Midbrain (tissue), 1 donor: ENCODE results near the gene PCDHB13.
"Not testable (repeated sequence)": the region's sequence is repeated elsewhere in the genome, so short reads cannot be mapped to it uniquely, and the experiment has no call there.

Source experiments
- DNase-seq: peaks from one replicate; lab custom pipeline; 2025; lab: John Stamatoyannopoulos, UW

PCDHB13 gene

DNA sequence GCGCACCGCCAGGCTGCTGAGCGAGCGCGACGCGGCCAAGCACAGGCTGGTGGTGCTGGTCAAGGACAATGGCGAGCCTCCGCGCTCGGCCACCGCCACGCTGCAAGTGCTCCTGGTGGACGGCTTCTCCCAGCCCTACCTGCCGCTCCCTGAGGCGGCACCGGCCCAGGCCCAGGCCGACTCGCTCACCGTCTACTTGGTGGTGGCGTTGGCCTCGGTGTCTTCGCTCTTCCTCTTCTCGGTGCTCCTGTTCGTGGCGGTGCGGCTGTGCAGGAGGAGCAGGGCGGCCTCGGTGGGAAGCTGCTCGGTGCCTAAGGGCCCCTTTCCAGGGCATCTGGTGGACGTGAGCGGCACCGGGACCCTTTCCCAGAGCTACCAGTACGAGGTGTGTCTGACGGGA lies 12.1 kb upstream of the PCDHB13 start:
- not testable (repeated sequence) for DNase-seq

DNA sequence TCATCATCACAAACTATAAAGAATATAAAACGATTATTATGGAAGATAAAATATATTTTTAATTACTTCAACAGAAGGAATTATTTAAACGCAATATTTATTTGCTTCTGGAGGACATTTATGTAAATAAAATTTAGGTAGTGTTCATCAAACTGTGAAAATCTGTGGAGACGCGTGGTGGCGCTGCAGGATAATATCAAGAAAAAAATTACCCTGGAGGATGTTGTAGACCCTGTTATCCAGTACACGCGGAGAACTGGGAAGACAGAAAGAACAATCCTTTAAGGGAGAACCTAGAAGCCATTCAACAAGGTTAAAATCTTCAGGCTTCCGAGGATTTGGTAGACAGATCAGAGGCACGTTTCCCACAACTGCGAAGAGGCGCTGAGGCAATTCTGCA lies 5.2 kb upstream of the PCDHB13 start, which contains the start of gene PCDHB12:
Gene PCDHB12, plus strand, starts transcription at position 242 of the 400 bp plus-strand sequence. CDS start 189 bp downstream, outside the sequence.
- DNase-seq = peak; percentile 4

DNA sequence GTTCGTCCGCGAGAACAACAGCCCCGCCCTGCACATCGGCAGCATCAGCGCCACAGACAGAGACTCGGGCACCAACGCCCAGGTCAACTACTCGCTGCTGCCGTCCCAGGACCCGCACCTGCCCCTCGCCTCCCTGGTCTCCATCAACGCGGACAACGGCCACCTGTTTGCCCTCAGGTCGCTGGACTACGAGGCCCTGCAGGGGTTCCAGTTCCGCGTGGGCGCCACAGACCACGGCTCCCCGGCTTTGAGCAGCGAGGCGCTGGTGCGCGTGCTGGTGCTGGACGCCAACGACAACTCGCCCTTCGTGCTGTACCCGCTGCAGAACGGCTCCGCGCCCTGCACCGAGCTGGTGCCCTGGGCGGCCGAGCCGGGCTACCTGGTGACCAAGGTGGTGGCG lies 3.4 kb upstream of the PCDHB13 start:
- DNase-seq = not testable (repeated sequence)

DNA sequence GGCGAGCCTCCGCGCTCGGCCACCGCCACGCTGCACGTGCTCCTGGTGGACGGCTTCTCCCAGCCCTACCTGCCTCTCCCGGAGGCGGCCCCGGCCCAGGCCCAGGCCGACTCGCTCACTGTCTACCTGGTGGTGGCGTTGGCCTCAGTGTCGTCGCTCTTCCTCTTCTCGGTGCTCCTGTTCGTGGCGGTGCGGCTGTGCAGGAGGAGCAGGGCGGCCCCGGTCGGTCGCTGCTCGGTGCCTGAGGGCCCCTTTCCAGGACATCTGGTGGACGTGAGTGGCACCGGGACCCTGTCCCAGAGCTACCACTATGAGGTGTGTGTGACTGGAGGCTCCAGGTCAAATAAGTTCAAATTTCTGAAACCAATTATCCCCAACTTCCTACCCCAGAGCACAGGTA lies 2.9 kb upstream of the PCDHB13 start:
- not testable (repeated sequence) for DNase-seq

DNA sequence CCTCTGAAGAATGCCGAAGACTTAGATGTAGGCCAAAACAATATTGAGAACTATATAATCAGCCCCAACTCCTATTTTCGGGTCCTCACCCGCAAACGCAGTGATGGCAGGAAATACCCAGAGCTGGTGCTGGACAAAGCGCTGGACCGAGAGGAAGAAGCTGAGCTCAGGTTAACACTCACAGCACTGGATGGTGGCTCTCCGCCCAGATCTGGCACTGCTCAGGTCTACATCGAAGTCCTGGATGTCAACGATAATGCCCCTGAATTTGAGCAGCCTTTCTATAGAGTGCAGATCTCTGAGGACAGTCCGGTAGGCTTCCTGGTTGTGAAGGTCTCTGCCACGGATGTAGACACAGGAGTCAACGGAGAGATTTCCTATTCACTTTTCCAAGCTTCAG lies 864 bp downstream of the PCDHB13 start:
- not testable (repeated sequence) for DNase-seq

DNA sequence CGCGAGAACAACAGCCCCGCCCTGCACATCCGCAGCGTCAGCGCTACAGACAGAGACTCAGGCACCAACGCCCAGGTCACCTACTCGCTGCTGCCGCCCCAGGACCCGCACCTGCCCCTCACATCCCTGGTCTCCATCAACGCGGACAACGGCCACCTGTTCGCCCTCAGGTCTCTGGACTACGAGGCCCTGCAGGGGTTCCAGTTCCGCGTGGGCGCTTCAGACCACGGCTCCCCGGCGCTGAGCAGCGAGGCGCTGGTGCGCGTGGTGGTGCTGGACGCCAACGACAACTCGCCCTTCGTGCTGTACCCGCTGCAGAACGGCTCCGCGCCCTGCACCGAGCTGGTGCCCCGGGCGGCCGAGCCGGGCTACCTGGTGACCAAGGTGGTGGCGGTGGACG lies 1.8 kb downstream of the PCDHB13 start:
- not testable (repeated sequence) for DNase-seq

DNA sequence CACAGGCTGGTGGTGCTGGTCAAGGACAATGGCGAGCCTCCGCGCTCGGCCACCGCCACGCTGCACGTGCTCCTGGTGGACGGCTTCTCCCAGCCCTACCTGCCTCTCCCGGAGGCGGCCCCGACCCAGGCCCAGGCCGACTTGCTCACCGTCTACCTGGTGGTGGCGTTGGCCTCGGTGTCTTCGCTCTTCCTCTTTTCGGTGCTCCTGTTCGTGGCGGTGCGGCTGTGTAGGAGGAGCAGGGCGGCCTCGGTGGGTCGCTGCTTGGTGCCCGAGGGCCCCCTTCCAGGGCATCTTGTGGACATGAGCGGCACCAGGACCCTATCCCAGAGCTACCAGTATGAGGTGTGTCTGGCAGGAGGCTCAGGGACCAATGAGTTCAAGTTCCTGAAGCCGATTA lies 2.3 kb downstream of the PCDHB13 start:
- not testable (repeated sequence) for DNase-seq

DNA sequence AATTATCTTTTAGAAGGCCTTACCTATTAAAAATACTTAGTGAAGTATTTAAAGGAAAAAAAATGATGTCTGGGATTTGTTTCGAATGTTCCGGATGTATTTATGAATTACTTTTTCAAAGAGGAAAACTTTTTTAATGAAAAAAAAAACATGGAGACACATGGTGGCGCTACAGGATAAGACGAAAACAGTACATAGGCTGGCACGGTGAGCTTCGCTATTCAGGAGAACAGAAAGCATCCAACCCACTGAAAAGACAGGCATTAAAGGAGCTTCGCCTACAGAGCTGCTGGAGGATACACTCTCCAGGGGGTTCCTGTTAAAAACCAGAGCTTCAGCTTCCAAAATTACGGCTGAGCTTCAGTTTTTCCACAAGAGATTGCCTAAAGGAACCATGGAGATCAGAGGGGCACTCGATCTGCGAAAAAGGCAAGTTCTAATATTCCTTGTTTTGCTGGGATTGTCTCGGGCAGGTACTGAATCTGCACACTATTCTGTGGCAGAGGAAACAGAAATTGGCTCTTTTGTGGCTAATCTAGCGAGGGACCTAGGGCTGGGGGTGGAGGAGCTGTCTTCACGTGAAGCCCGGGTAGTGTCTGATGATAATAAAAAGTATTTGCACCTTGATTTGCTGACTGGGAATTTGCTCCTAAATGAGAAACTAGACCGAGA lies 9.5 kb downstream of the PCDHB13 start, which contains the start of gene PCDHB14:
Gene PCDHB14, plus strand, starts transcription at position 232 of the 672 bp plus-strand sequence. Its CDS starts 163 bp downstream, at position 395.
- DNase-seq = peak; percentile 7

DNA sequence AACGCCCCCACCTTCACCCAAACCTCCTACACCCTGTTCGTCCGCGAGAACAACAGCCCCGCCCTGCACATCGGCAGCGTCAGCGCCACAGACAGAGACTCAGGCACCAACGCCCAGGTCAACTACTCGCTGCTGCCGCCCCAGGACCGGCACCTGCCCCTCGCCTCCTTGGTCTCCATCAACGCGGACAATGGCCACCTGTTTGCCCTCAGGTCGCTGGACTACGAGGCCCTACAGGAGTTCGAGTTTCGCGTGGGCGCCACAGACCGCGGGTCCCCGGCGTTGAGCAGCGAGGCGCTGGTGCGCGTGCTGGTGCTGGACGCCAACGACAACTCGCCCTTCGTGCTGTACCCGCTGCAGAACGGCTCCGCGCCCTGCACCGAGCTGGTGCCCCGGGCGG lies 11.1 kb downstream of the PCDHB13 start:
- not testable (repeated sequence) for DNase-seq

DNA sequence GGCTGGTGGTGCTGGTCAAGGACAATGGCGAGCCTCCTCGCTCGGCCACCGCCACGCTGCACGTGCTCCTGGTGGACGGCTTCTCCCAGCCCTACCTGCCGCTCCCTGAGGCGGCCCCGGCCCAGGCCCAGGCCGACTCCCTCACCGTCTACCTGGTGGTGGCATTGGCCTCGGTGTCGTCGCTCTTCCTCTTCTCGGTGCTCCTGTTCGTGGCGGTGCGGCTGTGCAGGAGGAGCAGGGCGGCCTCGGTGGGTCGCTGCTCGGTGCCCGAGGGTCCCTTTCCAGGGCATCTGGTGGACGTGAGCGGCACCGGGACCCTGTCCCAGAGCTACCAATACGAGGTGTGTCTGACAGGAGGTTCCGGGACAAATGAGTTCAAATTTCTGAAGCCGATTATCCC lies 11.7 kb downstream of the PCDHB13 start:
- not testable (repeated sequence) for DNase-seq

DNA sequence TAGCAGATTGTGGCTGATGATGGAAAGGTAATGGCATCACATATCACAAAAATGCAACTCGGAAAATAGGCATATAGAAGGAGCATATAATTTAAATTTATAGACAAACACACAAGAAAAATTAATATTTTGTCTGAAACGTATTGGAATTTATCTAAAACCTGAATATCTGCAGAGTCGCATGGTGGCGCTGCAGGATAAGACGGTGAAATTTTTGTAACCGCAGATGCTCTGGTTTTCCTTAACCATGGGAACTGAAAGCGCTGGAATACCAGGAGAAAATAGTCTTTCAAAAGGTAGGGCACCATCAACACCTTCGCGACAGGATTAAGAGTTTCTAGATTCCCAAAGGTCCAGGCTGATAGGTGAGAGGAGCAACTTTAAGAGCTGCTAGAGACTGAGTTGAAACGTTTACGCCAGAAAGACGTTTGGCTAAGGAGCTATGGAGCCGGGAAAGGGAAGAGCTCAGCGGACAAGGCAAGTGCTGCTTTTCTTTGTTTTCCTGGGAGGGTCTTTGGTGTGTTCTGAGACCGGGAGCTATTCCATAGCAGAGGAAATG lies 20.5 kb downstream of the PCDHB13 start:
- DNase-seq = no peak

DNA sequence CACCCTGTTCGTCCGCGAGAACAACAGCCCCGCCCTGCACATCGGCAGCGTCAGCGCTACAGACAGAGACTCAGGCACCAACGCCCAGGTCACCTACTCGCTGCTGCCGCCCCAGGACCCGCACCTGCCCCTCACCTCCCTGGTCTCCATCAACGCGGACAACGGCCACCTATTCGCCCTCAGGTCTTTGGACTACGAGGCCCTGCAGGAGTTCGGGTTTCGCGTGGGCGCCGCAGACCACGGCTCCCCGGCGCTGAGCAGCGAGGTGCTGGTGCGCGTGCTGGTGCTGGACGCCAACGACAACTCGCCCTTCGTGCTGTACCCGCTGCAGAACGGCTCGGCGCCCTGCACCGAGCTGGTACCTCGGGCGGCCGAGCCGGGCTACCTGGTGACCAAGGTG lies 22.2 kb downstream of the PCDHB13 start:
- DNase-seq = not testable (repeated sequence)

DNA sequence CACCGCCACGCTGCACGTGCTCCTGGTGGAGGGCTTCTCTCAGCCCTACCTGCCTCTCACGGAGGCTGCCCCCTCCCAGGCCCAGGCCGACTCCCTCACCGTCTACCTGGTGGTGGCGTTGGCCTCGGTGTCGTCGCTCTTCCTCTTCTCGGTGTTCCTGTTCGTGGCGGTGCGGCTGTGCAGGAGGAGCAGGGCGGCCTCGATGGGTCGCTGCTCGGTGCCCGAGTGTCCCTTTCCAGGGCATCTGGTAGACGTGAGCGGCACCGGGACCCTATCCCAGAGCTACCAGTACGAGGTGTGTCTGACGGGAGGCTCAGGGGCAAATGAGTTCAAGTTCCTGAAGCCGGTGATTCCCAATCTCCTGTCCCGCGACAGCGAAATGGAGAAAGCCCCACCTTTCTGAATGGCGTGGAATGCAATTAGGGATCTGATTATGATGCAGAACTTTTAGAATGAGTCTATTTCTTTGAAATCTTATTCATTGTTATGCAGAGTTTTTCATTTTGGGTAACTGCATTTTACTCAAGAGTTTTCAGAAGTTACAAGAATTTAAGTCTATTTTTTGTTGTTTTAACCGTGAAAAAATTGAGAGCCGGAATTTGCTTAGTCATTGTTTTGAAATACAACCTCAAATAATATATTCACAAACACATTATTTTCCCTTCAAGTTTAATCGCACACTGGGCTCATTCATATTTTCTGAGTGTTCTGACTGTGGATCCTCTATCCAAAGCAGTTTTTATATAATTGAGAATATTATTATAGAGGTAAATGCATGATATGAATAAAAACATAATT lies 23.0 kb downstream of the PCDHB13 start:
- DNase-seq = no peak

DNA sequence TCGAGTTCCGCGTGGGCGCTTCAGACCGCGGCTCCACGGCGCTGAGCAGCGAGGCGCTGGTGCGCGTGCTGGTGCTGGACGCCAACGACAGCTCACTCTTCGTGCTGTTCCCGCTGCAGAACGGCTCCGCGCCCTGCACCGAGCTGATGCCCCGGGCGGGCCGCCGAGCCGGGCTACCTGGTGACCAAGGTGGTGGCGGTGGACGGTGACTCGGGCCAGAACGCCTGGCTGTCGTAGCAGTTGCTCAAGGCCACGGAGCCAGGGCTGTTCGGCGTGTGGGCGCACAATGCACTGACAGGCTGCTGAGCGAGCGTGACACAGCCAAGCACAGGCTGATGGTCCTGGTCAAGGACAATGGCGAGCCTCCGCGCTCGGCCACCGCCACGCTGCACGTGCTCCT lies 27.8 kb downstream of the PCDHB13 start:
- no peak for DNase-seq

DNA sequence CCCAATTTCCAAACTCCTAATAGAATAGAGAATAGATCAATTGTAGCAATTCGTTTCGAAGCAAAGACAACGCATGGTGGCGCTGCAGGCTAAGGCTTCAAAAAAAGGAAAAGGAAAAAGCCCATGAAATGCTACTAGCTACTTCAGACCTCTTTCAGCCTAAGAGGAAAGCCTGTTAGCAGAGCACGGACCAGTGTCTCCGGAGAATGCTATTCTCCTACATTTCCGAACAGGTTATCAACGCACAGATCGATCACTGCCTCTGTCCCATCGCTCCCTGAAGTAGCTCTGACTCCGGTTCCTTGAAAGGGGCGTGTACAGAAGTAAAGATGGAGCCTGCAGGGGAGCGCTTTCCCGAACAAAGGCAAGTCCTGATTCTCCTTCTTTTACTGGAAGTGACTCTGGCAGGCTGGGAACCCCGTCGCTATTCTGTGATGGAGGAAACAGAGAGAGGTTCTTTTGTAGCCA lies 31.6 kb downstream of the PCDHB13 start, which contains the start of gene PCDHB15:
Gene PCDHB15, plus strand, starts transcription at position 146 of the 468 bp plus-strand sequence. Its CDS starts 184 bp downstream, at position 330.
- peak; percentile 11 for DNase-seq

DNA sequence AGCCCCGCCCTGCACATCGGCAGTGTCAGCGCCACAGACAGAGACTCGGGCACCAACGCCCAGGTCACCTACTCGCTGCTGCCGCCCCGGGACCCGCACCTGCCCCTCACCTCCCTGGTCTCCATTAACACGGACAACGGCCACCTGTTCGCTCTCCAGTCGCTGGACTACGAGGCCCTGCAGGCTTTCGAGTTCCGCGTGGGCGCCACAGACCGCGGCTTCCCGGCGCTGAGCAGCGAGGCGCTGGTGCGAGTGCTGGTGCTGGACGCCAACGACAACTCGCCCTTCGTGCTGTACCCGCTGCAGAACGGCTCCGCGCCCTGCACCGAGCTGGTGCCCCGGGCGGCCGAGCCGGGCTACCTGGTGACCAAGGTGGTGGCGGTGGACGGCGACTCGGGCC lies 33.3 kb downstream of the PCDHB13 start:
- not testable (repeated sequence) for DNase-seq

DNA sequence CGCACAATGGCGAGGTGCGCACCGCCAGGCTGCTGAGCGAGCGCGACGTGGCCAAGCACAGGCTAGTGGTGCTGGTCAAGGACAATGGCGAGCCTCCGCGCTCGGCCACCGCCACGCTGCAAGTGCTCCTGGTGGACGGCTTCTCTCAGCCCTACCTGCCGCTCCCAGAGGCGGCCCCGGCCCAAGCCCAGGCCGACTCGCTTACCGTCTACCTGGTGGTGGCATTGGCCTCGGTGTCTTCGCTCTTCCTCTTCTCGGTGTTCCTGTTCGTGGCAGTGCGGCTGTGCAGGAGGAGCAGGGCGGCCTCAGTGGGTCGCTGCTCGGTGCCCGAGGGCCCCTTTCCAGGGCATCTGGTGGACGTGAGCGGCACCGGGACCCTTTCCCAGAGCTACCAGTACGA lies 33.7 kb downstream of the PCDHB13 start:
- DNase-seq = not testable (repeated sequence)

DNA sequence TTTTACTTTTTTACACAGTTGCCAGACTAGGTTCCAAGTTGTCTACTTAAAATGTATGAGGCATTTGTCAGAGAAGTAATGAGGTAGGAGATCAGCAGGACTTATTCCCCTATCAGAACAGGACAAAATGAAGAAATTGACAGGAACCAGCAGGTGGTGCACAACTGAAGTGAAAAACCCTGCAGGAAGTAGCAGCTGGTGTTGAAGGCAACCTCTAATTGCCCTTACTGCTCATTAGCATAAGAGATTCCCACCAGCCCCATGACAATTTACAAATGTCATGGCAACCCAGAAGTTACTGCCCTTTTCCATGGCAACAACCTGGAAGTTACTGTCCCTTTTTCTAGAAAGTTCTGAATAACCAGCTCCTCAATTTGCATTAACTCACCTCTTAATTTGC lies 36.9 kb downstream of the PCDHB13 start:
- DNase-seq = no peak

DNA sequence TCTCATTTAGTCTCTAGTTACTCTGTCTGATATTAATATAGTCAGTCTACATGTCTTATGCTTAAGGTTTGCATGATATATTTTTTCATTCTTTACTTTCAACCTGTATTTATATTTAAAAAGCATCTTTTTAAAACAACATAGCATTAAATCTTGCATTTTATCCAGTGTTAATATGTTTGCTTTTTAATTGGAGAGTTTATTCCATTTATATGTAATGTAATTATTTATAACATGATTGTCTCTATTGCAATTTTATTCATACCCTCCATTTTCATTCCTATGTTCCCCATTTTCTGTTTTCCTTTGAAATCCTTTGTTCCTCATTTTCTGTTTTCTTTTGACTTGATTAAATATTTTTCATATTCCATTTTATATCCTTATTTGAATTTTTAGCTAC lies 44.7 kb downstream of the PCDHB13 start:
- no peak for DNase-seq

DNA sequence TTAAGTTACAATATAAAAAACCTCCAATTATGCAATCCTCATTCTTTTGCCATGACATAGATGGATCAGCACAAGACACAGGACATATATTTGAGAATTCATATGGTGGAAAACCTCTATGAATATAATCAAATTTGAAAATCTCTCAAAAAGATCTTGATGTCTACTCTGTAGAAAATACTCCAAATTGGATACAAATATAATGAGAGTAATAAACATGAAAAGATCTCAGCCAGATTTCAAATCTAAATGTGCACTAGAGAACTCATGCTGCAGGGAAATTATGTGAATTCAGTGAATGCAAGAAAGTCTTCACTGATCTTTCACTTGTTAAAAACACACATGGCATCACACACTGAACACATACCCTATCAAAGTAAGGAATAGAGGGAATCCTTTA lies 45.2 kb downstream of the PCDHB13 start:
- DNase-seq = no peak

DNA sequence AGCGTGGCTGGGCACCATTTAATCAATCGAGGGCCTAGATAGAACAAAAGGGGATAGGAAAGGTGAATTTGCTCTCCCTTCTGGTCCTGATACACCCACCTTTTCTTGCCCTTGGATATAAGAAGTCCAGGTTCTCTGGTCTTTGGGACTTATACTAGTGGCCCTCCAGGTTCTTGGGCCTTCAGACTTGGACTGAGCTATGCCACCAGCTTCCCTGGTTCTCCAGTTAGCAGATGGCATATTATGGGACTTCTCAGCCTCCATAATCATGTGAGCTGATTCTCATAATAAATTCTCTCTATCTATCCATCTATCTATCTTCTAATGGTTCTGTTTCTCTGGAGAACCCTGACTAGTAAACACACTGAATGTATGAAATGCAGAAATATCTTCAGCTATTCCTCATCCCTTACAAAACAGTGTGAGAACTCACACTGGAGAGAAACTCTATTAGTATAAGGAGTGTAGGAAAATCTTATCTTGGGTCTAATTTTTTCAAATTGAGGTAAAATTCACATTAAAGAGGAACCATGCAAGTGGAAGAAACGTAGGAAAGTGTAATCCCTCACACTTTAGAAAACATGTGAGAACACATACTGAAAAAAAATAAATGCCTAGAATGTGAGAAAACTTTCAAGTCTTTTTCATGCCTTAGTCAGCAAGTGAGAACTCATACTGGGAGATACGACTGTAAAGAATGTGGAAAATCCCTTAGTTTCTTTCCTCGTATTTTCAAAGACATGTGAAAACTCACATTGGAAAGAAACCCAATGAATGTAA lies 46.9 kb downstream of the PCDHB13 start:
- DNase-seq = no peak

DNA sequence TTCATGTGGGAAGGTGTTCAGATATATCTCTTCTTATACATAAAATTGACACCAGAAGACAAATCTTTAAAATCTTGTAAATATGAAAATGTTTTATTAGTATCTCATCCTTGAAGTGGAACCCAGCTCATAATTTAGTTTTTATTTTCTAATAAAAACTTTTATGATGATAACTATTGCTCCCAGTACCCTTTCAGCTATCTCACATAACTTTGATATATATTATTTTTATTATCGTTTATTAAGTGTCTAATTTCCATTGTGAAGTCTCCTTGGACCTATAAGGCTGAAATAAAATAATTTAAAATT lies 47.5 kb downstream of the PCDHB13 start:
- DNase-seq = no peak
